ENCODE measurements around the gene ANKRD2. TPM values are rescaled to one million over a fixed set of nuclear protein-coding genes. Genes with fewer than 3 reads are reported as not detected.
A peak's percentile ranks its signal among the peaks of the same experiment; 100 is the strongest.

The ANKRD2 gene
- total RNA-seq, 6 donors from 2014 or later, result 0.67 to 2.4 (median 1.1) TPM; not detected in 1

DNA sequence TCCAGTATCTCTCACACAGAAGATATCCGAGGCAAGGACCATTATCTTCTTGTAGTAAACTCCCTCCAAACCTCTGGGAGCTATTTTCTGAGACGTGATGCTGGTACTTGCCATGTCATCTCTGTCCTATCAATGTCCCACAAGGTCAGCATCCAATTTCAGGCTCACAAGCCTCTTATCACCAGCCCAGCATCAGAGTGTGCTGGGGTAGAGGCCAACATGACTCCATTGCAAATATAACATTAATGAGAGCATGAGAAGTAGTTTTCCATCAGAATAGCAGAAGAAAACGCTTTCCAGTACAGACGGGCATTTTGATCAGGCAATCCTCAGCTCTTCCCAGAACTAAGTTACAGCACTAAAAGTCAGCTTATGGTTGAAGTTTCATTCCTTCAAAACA is 55.2 kb downstream of the ANKRD2 start:
- TF ChIP-seq, protein P1, sequence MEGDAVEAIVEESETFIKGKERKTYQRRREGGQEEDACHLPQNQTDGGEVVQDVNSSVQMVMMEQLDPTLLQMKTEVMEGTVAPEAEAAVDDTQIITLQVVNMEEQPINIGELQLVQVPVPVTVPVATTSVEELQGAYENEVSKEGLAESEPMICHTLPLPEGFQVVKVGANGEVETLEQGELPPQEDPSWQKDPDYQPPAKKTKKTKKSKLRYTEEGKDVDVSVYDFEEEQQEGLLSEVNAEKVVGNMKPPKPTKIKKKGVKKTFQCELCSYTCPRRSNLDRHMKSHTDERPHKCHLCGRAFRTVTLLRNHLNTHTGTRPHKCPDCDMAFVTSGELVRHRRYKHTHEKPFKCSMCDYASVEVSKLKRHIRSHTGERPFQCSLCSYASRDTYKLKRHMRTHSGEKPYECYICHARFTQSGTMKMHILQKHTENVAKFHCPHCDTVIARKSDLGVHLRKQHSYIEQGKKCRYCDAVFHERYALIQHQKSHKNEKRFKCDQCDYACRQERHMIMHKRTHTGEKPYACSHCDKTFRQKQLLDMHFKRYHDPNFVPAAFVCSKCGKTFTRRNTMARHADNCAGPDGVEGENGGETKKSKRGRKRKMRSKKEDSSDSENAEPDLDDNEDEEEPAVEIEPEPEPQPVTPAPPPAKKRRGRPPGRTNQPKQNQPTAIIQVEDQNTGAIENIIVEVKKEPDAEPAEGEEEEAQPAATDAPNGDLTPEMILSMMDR (IDR thresholded peaks at IDR 0.05), result no peak
- TF ChIP-seq EP300 (IDR thresholded peaks at IDR 0.05), result no peak
- no peak for TF ChIP-seq POLR2AphosphoS5 (IDR thresholded peaks at IDR 0.05)
- TF ChIP-seq POLR2A (IDR thresholded peaks at IDR 0.05), result no peak
- H3K27me3 ChIP-seq, result no peaks in the 10 kb centered on the region
- no peaks in the 10 kb centered on the region for H3K36me3 ChIP-seq
- H3K9me3 ChIP-seq, result no peaks in the 10 kb centered on the region
- WGBS, 2 donors, result 63 to 75% methylated on average over 4 of the region's 4 CpGs
- ATAC-seq (ENCODE audit: low FRiP score in 2 of 2) (no peak), DNase-seq (no peak)
- peak overlapping the region in 2 of 4 donors; percentile 35 to 39 for H3K27ac ChIP-seq
- H3K4me1 ChIP-seq, result peaks cover 4 to 8% (median 6%) of the 10 kb centered on the region in 4 donors
- H3K4me3 ChIP-seq, result no peak overlapping the region

- H3K27ac ChIP-seq, result peak overlapping the region in 2 of 4 donors; percentile 44 to 51
- H3K9me3 ChIP-seq, result no peaks in the 10 kb centered on the region
- TF ChIP-seq, protein P1 (IDR thresholded peaks at IDR 0.05), result no peak
- TF ChIP-seq EP300 (IDR thresholded peaks at IDR 0.05), result peak in 1 of 4 donors; percentile 45
- 63 to 73% methylated on average over 3 of the region's 3 CpGs for WGBS, 2 donors
- no peaks in the 10 kb centered on the region for H3K27me3 ChIP-seq
- H3K4me1 ChIP-seq, result peaks cover 5 to 10% (median 8%) of the 10 kb centered on the region in 4 donors
- DNase-seq, result no peak
- no peak for ATAC-seq (ENCODE audit: low FRiP score in 2 of 2)
- H3K36me3 ChIP-seq, result no peaks in the 10 kb centered on the region
- no peak overlapping the region for H3K4me3 ChIP-seq
These were observed 55.6 kb downstream of the ANKRD2 start for GRCh38 chr10:97628228-97628627.

GRCh38 chr10:97629289-97629688 is 56.7 kb downstream of the ANKRD2 start:
- H3K27ac ChIP-seq, result no peak overlapping the region
- no peak for DNase-seq
- no peaks in the 10 kb centered on the region for H3K27me3 ChIP-seq
- no peak for ATAC-seq (ENCODE audit: low FRiP score in 2 of 2)
- no peak for TF ChIP-seq EP300 (IDR thresholded peaks at IDR 0.05)
- TF ChIP-seq POLR2A (IDR thresholded peaks at IDR 0.05), result no peak
- TF ChIP-seq, protein P1 (IDR thresholded peaks at IDR 0.05), result no peak
- no peak for TF ChIP-seq POLR2AphosphoS5 (IDR thresholded peaks at IDR 0.05)
- H3K9me3 ChIP-seq, result no peaks in the 10 kb centered on the region
- WGBS, 2 donors, result 90 to 98% methylated on average over 5 of the region's 5 CpGs
- H3K4me1 ChIP-seq, result peaks cover 5 to 16% (median 10%) of the 10 kb centered on the region in 4 donors
- no peak overlapping the region for H3K4me3 ChIP-seq
- H3K36me3 ChIP-seq, result no peaks in the 10 kb centered on the region

DNA sequence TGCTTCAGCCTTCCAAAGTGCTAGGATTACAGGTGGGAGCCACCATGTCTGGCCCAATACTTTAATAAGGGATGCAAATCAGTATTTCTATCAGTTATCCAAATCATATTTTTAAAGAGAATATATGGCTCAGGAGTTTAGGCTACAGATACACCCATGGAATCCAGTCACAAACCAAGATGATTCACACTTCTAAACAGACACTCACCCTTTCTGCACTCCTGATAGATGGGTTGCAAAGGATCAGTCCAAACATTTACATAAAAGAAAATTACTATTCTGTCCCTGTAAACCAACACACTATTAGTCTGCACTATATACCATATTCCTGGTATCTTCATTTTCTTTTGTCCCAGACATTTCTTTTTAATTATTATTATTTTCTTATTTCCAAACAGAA is 58.5 kb downstream of the ANKRD2 start:
- no peaks in the 10 kb centered on the region for H3K9me3 ChIP-seq
- H3K27ac ChIP-seq, result no peak overlapping the region
- DNase-seq, result no peak
- peaks cover 5 to 16% (median 10%) of the 10 kb centered on the region in 4 donors for H3K4me1 ChIP-seq
- ATAC-seq (ENCODE audit: low FRiP score in 2 of 2), result no peak
- H3K36me3 ChIP-seq, result no peaks in the 10 kb centered on the region
- no peak overlapping the region for H3K4me3 ChIP-seq
- H3K27me3 ChIP-seq, result no peaks in the 10 kb centered on the region
- TF ChIP-seq POLR2AphosphoS5 (IDR thresholded peaks at IDR 0.05), result no peak
- TF ChIP-seq, protein P1 (IDR thresholded peaks at IDR 0.05), result no peak
